GM20000 (cell line): ENCODE data around the gene CD72.

Source experiments
- DNase-seq: peaks from one replicate; pipeline ENCODE4 v3.0.0; 2012; ENCODE audit warnings: low spot score
- CTCF ChIP-seq: IDR thresholded peaks from 2 replicates; pipeline ENCODE4 v1.5.1; 2012; ENCODE audit warnings: mild to moderate bottlenecking, control low read depth; ENCODE audit errors: extremely low read depth, missing control alignments

The CD72 gene

GRCh38 chr9:35661756-35662350 is 43.6 kb upstream of the CD72 start:
- no peak for DNase-seq
- no peak for TF ChIP-seq CTCF

- no peak for DNase-seq
Observed at GRCh38 chr9:35660966-35661415, 42.8 kb upstream of the CD72 start.

DNA sequence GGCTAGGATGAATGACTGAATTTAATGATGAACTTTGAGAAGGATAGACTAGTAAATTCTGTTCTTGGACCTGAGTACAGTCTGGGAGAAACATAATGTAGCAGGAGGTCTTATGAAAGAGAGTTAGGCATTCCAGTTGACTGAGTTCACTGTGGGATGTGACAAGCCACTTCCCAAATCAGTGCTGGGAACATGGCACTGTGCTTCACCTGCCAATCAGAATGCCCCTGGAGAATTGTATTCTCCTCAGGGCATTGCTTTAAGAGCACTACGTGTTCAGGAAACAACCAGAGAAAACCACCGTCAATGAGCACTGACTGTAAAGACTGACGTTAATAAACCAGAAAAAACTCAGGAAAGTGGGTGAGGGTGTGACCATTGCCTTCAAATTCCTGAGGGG is 41.1 kb upstream of the CD72 start:
- DNase-seq: no peak
- no peak for TF ChIP-seq CTCF

More at GRCh38 chr9:35660966-35661415, 42.8 kb upstream of the CD72 start:
- no peak for TF ChIP-seq CTCF

- TF ChIP-seq CTCF: no peak
- no peak for DNase-seq
Observed at GRCh38 chr9:35658968-35659220, 40.7 kb upstream of the CD72 start.

DNA sequence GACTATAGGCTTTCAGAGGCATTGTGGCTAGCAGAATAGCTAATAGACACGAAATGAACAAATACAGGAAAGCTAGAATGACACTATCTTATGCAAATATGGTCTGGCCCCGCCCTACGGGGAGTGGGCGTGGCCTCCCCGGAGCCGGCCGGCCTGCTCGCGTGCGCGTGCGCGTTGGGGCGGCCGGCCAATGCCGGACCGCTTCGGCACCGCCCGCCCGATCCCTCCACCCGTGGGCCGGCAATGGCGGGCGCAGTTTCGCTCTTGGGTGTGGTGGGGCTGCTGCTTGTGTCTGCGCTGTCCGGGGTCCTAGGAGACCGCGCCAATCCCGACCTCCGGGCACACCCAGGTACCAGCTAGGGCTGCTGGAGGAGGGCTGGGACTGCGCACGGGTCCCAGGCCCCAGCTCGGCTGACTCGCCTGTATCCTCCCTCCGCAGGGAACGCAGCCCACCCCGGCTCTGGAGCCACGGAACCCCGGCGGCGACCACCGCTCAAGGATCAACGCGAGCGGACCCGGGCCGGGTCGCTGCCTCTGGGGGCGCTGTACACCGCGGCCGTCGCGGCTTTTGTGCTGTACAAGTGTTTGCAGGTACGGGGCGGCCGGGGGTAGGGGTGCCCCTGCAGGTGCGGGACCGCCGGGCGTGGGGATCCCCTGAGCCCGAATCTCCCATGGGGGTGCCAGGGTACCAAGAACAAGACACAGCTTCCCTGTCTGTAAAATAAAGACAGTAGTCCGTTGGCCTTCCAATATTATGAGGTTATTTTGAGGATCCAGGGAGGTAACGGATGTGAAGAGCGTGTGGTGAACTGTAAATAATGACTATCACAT is 40.1 kb upstream of the CD72 start, which contains the start of gene CCDC107:
TSS of gene CCDC107 (plus strand) at position 156 of the 831 bp plus-strand sequence. CDS start at position 244, 88 bp downstream.
- peak; percentile 70 for TF ChIP-seq CTCF
- peak; percentile 97 for DNase-seq

- no peak for TF ChIP-seq CTCF
- peak; percentile 91 for DNase-seq
Observed at GRCh38 chr9:35657546-35658136, 39.4 kb upstream of the CD72 start, which contains the start of gene RMRP. Gene RMRP (minus strand): TSS chr9:35658019.
